ENCODE measurements around the gene SSTR3.

DNA sequence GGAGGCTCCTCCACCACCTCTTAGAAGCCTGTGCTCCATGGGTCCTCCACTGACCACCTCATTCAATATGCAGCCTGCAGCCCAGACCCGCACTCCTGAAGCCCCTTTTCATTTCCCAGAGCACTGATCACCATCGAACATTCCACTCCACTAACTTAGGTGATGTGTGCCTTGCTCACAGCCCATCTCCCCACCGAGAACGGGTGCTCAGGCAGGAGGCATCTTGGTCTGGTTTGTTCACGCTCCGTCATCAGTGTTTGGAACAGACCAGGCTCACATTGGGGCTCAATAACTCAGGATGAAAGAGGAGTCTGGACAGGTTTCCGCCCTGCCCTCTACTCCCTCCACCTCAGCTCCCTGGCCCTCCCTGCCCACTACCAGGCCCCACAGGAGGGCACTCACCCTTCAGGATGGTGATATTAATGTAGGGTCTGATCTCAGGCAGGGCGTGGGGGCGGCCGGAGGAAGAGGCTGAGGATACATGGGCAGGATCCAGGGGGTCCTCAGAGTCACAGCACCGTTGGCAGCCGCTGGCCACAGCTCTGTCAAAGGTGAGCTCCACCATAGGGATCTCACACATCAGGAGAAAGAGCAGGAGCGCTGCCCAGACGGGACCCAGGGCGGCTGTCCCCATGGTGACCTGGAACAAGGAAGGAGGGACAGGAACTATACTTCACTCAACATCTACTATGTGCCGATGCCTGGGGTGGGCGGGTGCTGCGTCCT, 27.3 kb downstream of the SSTR3 start:
- no peak for TF ChIP-seq EZH2 (IDR thresholded peaks at IDR 0.05; ENCODE audit: borderline replicate concordance, low read depth, low read length, poor library complexity, severe bottlenecking)
- TF ChIP-seq, protein P1, sequence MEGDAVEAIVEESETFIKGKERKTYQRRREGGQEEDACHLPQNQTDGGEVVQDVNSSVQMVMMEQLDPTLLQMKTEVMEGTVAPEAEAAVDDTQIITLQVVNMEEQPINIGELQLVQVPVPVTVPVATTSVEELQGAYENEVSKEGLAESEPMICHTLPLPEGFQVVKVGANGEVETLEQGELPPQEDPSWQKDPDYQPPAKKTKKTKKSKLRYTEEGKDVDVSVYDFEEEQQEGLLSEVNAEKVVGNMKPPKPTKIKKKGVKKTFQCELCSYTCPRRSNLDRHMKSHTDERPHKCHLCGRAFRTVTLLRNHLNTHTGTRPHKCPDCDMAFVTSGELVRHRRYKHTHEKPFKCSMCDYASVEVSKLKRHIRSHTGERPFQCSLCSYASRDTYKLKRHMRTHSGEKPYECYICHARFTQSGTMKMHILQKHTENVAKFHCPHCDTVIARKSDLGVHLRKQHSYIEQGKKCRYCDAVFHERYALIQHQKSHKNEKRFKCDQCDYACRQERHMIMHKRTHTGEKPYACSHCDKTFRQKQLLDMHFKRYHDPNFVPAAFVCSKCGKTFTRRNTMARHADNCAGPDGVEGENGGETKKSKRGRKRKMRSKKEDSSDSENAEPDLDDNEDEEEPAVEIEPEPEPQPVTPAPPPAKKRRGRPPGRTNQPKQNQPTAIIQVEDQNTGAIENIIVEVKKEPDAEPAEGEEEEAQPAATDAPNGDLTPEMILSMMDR (conservative IDR thresholded peaks at IDR 0.05; ENCODE audit: low read depth, low read length), result no peak
